ENCODE data around the gene OR1E2.
"Not testable (repeated sequence)": the region's sequence is repeated elsewhere in the genome, so short reads cannot be mapped to it uniquely, and the experiment has no call there.

Gene OR1E2, protein sequence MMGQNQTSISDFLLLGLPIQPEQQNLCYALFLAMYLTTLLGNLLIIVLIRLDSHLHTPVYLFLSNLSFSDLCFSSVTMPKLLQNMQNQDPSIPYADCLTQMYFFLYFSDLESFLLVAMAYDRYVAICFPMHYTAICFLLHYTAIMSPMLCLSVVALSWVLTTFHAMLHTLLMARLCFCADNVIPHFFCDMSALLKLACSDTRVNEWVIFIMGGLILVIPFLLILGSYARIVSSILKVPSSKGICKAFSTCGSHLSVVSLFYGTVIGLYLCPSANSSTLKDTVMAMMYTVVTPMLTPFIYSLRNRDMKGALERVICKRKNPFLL

DNA sequence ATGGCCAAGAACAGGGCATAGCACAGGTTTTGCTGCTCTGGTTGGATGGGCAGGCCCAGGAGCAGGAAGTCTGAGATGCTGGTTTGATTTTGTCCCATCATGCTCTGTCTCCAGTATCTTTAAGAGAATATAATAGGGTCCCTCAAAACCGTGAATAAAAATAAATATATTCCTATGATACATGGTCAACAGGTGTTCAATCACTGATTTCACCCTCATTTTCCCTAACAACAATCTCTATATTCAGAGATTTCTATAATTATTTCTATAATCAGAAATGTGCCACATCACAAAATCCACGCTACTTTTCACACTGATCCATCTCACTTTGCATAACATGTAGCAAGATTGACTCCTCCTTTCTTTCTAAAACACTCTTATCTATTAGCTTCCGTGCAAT lies at the start of gene OR1E2:
TSS of gene OR1E2 (minus strand) at position 101 of the 400 bp plus-strand sequence. CDS start at position 101, 0 bp downstream.
- DNase-seq (ENCODE audit: low spot score), result no peak

DNA sequence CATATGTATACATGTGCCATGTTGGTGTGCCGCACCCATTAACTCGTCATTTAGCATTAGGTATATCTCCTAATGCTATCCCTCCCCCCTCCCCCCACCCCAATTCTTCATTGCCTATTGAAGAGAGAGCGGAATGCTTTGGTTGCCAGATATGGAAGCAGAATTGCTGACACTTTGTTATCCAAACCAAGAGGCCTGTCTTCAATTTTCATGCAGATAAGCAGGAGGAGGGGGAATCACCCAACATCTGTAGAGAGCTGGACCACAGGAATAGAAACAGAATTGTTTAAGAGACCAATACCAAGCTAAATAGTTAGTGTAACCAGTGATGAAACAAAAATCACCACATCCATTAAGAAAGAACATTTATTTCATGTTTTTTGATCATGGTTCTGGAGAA lies 49.2 kb upstream of the OR1E2 start:
- no peak for DNase-seq (ENCODE audit: low spot score)

DNA sequence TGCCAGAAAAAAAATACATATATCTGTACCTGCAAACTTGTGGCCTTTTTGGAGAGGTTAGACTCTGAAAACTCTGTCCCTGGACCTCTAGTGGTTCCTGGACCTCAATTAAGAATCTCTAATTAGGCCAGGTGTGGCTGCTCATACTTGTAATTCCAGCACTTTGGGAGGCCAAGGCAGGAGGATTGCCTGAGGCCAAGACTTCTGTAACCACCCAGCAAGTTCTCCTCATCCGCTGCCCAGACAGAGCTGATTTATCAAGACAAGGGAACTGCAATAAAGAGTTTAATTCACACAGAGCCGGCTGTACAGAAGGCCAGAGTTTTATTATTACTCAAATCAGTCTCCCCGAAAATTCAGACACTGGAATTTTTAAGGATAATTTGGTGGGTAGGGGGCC lies 46.3 kb upstream of the OR1E2 start:
- no peak for DNase-seq (ENCODE audit: low spot score)

DNA sequence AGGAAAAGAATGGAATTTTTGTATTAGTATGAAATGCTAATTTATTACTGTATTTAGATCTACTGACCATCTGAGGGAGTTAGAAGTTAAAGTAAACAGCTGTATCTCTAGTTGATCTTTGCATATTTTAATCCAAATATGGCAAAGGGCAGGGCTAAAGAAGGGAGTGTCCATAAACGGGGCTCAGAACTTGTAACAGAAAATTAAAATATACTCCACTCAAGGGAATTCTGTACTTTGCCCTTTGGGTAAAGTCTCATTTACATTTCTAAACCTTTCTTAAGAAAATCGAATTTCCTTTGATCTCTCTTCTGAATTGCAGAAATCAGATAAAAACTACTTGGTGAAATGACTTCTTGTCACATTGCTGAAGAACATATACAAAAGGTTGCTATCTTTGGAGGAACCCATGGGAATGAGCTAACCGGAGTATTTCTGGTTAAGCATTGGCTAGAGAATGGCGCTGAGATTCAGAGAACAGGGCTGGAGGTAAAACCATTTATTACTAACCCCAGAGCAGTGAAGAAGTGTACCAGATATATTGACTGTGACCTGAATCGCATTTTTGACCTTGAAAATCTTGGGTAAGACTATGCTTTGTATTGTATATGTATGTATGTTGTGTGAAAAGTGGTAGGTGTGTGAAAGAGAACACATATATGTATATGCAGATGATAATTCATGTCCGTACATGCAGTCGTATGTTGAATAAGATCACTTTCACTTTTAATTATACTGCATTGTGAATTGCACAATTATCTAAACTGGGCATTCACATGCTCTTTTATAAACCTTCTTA lies 42.4 kb upstream of the OR1E2 start, which contains the start of gene ASPA:
TSS of gene ASPA (plus strand) at position 186 of the 799 bp plus-strand sequence. CDS start at position 349, 163 bp downstream.
- DNase-seq (ENCODE audit: low spot score), result peak; percentile 59

DNA sequence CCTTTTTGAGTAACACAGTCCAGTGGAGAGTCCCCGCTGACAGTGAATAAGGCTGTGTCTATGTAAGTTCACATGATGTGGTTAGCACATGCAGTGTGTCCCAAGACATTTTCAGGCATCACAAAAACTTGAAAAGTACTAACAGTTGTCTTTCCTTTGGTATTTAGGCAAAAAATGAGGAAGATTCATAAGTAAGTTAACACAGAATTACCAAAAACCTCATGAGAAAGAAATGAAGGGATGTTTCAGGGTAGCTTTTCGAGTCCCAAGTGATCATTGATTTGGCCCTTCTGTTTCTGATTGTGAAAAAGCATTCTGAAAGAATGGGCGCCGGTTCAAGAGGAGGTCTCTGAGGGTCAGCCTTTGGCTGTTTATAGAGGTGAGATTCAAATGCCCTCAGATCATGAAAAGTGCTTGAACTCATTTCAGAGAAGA lies 41.6 kb upstream of the OR1E2 start:
- DNase-seq (ENCODE audit: low spot score), result no peak

DNA sequence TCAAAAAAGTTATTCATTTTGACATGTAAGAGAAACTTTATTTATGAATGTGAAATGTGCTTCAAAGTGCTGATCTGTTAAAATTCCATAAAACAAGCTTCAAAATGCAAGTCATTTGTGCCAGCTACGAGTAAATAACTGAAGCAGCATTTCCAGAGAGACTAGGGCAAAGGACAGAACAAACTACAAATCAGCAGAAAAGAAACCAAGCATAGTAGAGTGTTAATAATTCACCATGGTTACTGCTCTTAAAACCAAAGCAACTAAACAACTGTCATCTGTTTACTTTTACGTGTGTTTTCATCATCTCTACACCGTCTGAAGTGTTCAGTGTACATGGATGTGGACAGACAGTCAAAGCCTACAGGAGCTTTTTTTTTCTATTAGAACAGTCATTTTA lies 40.6 kb upstream of the OR1E2 start:
- peak; percentile 8 for DNase-seq (ENCODE audit: low spot score)

DNA sequence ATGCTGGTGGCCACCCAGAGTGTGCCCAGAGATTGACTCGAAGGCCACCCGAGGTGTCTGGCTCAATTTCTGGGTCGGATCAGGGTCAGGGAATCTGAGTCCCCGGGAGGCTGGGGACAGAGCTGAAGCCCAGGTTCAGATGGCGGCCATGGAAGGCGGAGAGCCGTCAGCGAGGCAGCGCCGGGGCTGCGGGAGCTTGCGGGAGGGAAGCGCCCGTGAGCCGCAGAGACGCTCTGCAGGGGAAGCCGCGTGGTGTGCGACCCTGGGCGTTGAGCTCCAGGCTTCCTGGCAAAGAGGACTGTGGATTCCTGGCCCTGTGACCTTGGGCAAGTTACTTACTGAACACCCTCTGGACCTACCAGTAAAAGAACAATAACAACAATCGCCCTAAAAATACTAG lies 38.5 kb upstream of the OR1E2 start:
- no peak for DNase-seq (ENCODE audit: low spot score)

DNA sequence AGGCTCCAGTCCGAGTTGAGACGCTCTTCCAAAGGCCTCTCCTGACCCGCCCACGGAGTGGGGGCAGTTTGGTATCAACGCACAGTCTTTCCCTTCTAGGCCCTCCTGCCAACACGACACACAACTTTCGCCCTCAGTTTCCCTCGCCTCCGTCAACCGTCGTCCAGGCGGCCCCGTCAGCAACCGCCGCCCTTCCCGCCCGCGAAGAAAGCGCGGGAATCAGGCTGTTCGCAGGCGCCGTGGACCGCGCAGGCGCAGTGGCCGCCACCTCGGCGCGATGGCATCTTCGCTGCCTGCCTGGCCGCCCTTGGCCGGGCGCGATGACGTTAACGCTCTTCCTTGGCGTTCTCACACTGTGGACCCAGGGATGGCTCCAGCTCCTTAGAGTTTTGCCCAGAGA lies 38.0 kb upstream of the OR1E2 start, which contains the start of gene SPATA22:
TSS of gene SPATA22 (minus strand) at position 221 of the 400 bp plus-strand sequence. CDS start 2,494 bp downstream, outside the sequence.
- DNase-seq (ENCODE audit: low spot score), result no peak

DNA sequence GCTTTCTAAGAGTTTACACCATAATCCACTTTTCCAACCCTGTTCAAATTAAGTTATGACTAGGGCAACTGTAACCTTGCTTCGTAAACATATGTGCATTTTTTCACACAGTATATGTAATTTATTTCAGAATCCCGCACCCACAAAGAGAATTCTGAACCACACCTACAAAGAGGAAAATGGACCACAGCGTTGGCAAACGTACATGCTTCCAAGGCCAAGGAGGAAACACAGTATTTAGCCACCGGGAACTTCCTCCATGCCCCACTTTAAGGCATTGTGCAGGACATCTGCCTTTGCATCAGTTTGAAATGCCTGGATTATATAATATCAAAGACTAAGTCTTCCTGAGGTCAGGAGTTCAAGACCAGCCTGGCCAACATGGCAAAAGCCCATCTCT lies 35.9 kb upstream of the OR1E2 start:
- DNase-seq (ENCODE audit: low spot score), result no peak

DNA sequence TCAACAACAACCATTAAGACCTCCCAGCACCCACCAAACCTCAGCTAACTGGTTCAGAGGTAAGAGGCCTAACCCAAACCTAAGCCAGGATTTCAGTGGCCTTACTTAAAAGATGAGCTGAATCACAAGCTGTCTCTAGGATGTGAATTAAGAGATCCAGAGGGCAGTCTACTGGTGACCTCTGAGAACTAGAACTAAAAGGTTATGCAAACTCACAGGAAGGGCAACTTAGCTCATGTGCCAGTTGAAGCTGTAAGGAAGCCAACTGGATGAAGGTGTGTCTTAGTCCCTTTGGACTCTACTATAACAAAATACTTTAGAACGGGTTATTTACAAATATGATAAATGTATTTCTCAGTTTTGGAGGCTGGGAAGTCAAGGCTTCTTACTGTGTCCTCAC lies 32.7 kb upstream of the OR1E2 start:
- DNase-seq (ENCODE audit: low spot score), result not testable (repeated sequence)

DNA sequence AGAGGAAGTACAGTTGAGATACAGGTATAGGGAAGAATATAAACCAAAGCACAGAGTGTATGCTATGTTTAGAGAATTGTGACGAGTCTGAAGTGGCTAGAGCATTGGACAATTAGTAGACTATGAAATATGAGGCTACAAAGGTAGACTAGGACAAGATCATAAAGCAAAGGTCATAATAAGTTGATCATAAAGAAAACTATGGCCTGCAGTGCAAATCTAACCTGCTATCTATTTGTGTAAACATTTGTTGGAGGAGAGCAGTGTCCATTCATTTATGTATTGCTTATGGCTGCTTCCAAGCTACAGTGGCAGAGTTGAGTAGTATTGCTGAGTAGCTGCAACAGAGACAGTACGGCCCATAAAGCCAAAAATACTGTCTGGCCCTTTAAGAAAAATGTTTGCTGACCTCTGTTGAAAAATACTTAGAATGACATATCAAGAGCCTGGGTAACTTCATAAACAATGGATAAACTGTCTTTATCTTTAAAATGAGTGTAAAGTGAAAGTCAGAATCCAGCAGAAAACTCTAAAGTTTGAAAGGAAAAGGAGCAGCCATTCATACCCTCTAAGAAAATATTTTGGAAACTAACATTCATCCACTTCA lies 14.5 kb upstream of the OR1E2 start:
- no peak for DNase-seq (ENCODE audit: low spot score)

DNA sequence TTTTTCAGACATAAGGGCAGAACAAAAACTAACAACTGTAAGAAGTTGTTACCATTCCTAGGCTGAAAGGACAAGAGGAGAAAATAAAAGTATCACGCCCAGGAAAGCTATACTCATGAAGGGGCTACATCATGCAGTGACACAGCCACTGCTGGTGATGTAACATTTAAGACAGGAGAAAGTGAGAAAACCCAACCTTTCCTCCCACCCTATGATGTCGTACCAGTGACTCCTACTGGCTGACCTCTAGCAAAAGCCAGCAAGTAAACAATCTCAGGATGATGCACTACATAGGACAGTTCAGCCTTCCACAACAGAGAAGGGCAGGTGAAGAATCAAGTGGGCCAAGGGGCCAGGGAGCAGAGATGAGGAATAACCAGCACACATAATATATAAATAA lies 14.0 kb upstream of the OR1E2 start:
- DNase-seq (ENCODE audit: low spot score), result no peak

DNA sequence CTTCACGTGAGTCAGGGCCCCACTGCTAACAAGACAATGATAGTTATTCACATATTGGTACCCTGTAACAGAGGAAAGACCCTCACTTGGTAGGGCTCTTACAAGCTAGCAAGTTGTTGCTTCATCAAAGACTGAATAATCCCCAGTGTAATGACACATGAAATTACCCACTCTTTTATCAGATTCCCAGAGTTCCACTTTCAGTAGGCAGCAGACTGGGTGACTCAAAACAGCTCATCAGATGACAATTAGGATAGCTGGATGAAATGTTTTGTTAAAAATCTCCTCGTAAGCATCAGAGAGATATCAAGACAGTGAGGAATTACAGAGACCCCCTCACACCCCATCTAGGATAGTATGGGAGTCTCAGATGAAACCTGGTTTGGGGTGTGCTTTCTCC lies 6.8 kb upstream of the OR1E2 start:
- DNase-seq (ENCODE audit: low spot score), result no peak

DNA sequence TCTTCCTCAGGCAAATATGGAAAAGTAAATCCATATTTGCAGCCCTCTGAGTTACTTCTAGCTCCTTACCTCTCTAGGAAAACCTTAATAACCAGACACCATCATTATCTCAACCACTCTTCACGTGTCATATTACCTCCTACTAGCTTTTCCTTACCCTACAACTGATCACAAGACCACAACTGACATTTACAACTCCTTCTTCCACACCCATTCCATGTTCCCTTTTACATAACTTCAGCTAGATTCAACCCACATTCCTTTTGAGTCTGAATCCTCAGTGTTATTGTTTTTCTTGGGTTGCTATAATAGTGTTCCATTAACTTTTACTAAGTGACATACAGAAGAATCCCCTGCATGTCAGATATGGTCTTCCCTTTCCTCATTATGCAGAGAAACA lies 4.7 kb upstream of the OR1E2 start:
- no peak for DNase-seq (ENCODE audit: low spot score)

DNA sequence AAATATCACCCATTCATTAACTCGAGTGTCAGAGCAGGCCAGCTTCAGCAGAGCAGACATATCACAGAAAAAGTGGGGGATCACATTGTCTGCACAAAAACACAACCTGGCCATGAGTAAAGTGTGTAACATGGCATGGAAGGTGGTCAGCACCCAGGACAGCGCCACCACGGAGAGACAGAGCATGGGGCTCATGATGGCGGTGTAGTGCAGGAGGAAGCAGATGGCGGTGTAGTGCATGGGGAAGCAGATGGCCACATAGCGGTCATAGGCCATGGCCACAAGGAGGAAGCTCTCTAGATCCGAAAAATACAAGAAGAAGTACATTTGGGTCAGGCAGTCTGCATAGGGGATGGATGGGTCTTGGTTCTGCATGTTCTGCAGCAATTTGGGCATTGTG lies 426 bp downstream of the OR1E2 start:
- DNase-seq (ENCODE audit: low spot score), result not testable (repeated sequence)

DNA sequence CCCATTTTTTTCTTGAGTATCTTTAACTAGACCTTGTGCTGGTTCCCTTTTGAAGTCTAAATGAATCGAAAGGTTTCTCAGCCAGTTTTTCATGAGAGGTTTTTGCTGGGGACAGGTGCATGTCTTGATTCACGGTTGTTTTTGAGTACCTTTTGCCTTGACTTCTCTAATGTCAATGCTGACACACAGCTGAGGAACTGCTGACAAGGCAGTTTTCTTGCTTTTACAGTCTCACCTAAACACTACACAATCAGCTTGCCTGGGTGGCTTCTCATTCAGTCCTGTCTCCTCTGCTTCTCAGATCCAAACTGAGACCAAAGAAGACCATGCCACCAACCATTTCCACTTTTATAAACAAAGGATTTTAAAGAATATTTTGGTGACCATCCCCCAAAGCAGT lies 15.4 kb downstream of the OR1E2 start:
- DNase-seq (ENCODE audit: low spot score), result no peak

DNA sequence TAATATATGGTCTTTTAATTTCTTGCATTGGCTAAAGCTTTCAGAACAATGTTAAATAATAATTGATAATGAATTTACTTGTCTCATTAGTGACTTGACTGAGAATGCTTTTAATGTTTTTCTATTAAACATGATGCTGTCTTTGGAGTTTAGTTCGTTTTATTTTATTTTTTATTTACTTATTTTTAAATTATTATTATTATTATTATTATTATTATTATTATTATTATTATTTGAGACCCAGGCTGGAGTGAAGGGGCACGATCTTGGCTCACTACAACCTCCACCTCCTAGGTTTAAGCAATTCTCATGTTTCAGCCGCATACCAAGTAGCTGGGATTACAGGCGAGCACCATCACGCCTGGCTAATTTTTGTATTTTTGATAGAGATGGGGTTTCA lies 18.0 kb downstream of the OR1E2 start:
- DNase-seq (ENCODE audit: low spot score), result no peak

DNA sequence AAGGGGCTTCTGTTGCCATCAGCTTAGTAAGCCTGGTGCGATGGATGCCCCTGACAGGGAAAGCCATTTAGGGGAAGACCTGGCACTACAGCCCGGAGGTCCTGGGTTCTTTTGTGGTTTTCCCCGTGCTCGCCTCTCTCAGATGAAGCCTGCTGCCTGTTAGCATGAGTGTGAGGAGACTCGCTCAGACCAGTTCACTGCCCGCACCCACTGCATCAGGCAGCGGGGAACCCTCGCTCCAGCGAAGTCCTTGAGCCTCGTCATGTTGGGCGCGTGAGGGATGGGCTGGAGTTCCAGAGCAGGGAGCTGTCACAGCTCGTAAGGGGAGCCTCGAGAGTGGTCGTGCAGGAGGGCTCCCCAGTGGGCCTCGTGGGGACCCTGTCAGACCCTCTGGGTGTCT lies 21.4 kb downstream of the OR1E2 start:
- not testable (repeated sequence) for DNase-seq (ENCODE audit: low spot score)

DNA sequence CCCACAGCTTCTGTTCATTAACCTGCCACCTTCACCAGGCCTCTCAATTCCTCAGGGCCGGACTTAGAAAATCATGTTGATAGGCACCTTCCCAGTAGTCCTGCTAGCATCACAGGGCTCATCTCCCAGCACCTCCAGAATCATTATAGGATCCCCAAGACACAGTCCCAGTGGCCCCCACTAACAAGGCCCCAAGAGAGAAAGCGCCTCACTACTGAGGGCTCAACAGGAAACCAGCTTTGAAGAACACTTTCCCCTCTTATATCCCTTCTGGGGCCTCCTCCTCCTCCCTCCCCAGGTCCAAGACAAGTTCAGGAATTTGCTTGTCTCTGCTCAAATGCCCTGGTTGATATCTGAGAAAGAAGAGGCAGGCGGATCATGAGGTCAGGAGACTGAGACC lies 22.6 kb downstream of the OR1E2 start, which contains the start of gene OR3A3:
TSS of gene OR3A3 (plus strand) at position 301 of the 400 bp plus-strand sequence.
- DNase-seq (ENCODE audit: low spot score), result no peak

DNA sequence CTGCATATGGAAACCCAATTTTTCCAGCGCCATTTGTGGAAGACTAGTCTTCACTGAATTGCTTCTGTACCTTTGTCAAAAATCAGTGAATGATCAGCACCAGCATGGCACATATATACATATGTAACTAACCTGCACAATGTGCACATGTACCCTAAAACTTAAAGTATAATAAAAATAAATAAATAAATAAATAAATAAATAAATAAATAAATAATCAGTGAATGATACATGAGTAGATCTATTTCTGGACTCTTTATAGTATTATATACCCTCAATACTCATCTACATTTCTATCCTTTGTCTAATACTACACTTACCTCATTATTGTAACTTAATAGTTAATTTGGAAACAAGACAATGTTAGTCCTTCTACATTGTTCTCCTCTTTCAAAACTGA lies 29.8 kb downstream of the OR1E2 start:
- DNase-seq (ENCODE audit: low spot score), result not testable (repeated sequence)

DNA sequence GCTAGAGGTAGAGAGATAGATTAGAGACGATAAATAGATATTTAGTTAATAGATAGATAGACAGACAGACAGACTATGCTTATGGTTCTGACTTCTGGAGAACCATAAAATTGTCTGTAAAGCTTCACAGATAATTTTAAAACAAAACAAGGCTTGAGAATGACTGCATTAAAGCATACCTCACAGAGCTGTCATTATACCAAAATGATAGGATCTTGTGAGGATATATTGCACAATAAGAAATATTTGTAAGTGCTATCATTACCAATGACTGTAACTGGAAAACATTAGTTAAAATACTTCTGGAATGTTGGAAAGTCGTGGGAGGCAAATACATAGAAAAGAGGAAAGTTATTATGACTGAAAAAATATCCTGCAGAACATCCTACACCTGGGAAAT lies 31.9 kb downstream of the OR1E2 start:
- no peak for DNase-seq (ENCODE audit: low spot score)

DNA sequence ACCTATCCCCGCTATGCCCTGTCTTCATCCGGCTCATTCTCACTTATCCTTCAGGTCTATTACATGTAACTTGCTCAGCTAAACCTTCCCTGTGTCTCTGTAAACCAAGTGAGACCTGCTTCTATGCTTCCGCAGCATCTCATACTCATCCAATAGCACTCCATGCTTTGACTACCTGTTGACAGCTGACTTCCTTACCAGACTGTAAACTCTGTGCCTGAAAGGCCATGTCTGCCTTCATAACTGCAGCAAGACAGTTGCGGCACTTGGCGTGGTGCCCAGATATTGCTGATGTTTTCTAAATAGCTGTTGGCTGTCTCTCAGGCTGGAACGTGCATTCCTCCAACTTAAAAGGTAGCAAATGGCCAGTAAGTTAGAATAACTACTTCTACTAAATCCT lies 33.6 kb downstream of the OR1E2 start:
- no peak for DNase-seq (ENCODE audit: low spot score)

DNA sequence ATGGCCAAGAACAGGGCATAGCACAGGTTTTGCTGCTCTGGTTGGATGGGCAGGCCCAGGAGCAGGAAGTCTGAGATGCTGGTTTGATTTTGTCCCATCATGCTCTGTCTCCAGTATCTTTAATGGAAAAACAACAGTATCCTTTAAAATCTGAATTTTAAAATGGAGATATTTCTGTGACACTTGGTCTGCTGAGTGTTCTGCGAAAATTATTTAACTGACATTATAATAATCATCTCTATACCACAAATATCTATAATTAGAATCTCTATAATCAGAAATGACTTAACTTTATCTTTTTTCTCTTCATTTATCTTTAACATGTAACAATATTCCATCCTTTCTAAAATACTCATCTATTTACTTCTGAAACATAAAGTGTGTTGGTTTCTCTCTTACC lies 35.3 kb downstream of the OR1E2 start, which contains the start of gene OR1E1:
TSS of gene OR1E1 (minus strand) at position 101 of the 400 bp plus-strand sequence. CDS start at position 101, 0 bp downstream.
- DNase-seq (ENCODE audit: low spot score), result no peak

Data from putamen (tissue), 1 donor.